ENCODE results near the gene CTNNA3. TPM values are rescaled to one million over a fixed set of nuclear protein-coding genes. Genes with fewer than 3 reads are reported as not detected.

The CTNNA3 gene
- total RNA-seq, 4 donors from 2014 or later = 0.04 to 0.19 (median 0.11) TPM

- H3K4me3 ChIP-seq (ENCODE audit: low read depth, poor library complexity, severe bottlenecking) = no peak overlapping the region
- intact Hi-C loops (cut with DNase I; ENCODE audit: low total_unique reads) = no loop called here
- WGBS, 2 donors = 84 to 89% methylated on average over 2 of the region's 2 CpGs
- TF ChIP-seq POLR2A (IDR thresholded peaks at IDR 0.05) (no peak), CTCF (IDR thresholded peaks at IDR 0.05) (no peak)
- no peak for DNase-seq (ENCODE audit: low spot score in 2 of 2)
These were observed 1022.9 kb downstream of the CTNNA3 start for GRCh38 chr10:66673071-66673470.

- TF ChIP-seq CTCF (IDR thresholded peaks at IDR 0.05) (no peak), POLR2A (IDR thresholded peaks at IDR 0.05) (no peak)
- H3K4me3 ChIP-seq (ENCODE audit: low read depth, poor library complexity, severe bottlenecking) = no peak overlapping the region
- DNase-seq (ENCODE audit: low spot score in 2 of 2) = no peak
- intact Hi-C loops (cut with DNase I; ENCODE audit: low total_unique reads) = no loop called here
- 27 to 40% methylated on average over 1 of the region's 1 CpG for WGBS, 2 donors
These were observed 1024.4 kb downstream of the CTNNA3 start for GRCh38 chr10:66671562-66671961.

- WGBS, 2 donors = 0 to 39% methylated on average over 1 of the region's 1 CpG
- TF ChIP-seq CTCF (IDR thresholded peaks at IDR 0.05) (no peak), POLR2A (IDR thresholded peaks at IDR 0.05) (no peak)
- intact Hi-C loops (cut with DNase I; ENCODE audit: low total_unique reads) = no loop called here
- no peak overlapping the region for H3K4me3 ChIP-seq (ENCODE audit: low read depth, poor library complexity, severe bottlenecking)
- DNase-seq (ENCODE audit: low spot score in 2 of 2) = no peak
These were observed 1024.9 kb downstream of the CTNNA3 start for GRCh38 chr10:66671064-66671463.

- no peak for DNase-seq (ENCODE audit: low spot score in 2 of 2)
- H3K4me3 ChIP-seq (ENCODE audit: low read depth, poor library complexity, severe bottlenecking) = no peak overlapping the region
- intact Hi-C loops (cut with DNase I; ENCODE audit: low total_unique reads) = no loop called here
- TF ChIP-seq POLR2A (IDR thresholded peaks at IDR 0.05) (no peak), CTCF (IDR thresholded peaks at IDR 0.05) (no peak)
These were observed 1039.5 kb downstream of the CTNNA3 start for GRCh38 chr10:66656499-66656898.

- 0 to 21% methylated on average over 1 of the region's 1 CpG for WGBS, 2 donors
- H3K4me3 ChIP-seq (ENCODE audit: low read depth, poor library complexity, severe bottlenecking) = no peak overlapping the region
- intact Hi-C loops (cut with DNase I; ENCODE audit: low total_unique reads) = no loop called here
- DNase-seq (ENCODE audit: low spot score in 2 of 2) = no peak
- TF ChIP-seq CTCF (IDR thresholded peaks at IDR 0.05) (no peak), POLR2A (IDR thresholded peaks at IDR 0.05) (no peak)
These were observed 1041.1 kb downstream of the CTNNA3 start for GRCh38 chr10:66654861-66655260.

GRCh38 chr10:66651308-66652082 is 1044.5 kb downstream of the CTNNA3 start:
- TF ChIP-seq POLR2A (IDR thresholded peaks at IDR 0.05) = no peak
- WGBS, 2 donors = 84 to 94% methylated on average over 16 to 24 of the region's 30 CpGs
- H3K4me3 ChIP-seq (ENCODE audit: low read depth, poor library complexity, severe bottlenecking) = no peak overlapping the region
- intact Hi-C loops (cut with DNase I; ENCODE audit: low total_unique reads) = no loop called here
- peak in 1 of 2 donors; percentile 67 for DNase-seq (ENCODE audit: low spot score in 2 of 2)

Data from lower leg skin (tissue), 4 donors.